ENCODE measurements around the gene RAD51B.

The RAD51B gene

DNA sequence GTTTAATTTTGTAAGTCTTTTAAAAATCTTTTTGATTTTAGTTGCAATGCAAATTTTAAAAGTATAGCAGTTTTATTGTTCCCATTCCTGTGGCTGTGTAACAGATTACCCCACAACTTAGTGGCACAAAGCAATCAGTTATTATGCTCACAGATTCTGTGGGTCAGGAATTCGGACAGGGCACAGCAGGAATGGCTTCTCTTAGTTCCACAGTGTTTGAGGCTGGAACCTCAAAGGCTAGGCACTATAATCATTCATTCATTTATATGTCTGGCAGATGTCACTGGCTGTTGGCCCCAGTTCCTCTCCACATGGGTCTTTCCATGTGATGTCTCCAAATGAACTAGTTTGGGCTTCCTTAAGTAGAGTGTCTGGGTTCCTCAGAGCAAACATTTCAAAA lies 193.3 kb downstream of the RAD51B start:
- no peak overlapping the region for H3K9ac ChIP-seq (ENCODE audit: low read length in 5 of 5)
- H3K4me1 ChIP-seq (ENCODE audit: control insufficient read depth in 5 of 5, insufficient read depth in 5 of 5, low read length in 5 of 5): no peaks in the 10 kb centered on the region
- no peak overlapping the region for H3K27ac ChIP-seq (ENCODE audit: low read depth, low read length)

DNA sequence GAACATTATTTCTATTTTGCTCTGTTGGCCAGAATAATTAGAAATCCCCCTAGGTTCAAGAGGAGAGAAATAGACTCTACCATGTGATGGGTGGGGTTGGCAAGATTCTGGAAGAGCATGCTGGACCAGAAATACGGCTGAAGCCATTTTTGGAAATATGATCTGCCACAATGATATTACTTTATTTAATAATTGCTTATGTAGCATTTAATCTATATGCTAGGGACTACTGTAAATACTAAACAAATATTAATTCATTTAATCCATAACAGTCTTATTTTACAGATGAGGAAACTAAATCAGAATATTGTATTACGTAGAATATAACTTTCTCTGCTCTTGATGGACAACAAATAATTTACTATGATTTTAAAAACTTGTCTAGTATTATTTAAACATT lies 193.7 kb downstream of the RAD51B start:
- H3K27ac ChIP-seq (ENCODE audit: low read depth, low read length): no peak overlapping the region
- H3K27me3 ChIP-seq (ENCODE audit: control insufficient read depth in 5 of 5, insufficient read depth in 4 of 5, low read length in 5 of 5): no peaks in the 10 kb centered on the region
- H3K9ac ChIP-seq (ENCODE audit: low read length in 5 of 5): no peak overlapping the region
- no peak overlapping the region for H3K4me3 ChIP-seq (ENCODE audit: low read depth in 1 of 5, low read length in 5 of 5)
- H3K36me3 ChIP-seq (ENCODE audit: control insufficient read depth in 5 of 5, insufficient read depth in 5 of 5, low read length in 5 of 5): no peaks in the 10 kb centered on the region
- H3K9me3 ChIP-seq (ENCODE audit: control insufficient read depth in 5 of 5, low read length in 5 of 5): no peaks in the 10 kb centered on the region
- no peaks in the 10 kb centered on the region for H3K4me1 ChIP-seq (ENCODE audit: control insufficient read depth in 5 of 5, insufficient read depth in 5 of 5, low read length in 5 of 5)

More for the DNA sequence above, 193.3 kb downstream of the RAD51B start:
- no peaks in the 10 kb centered on the region for H3K27me3 ChIP-seq (ENCODE audit: control insufficient read depth in 5 of 5, insufficient read depth in 4 of 5, low read length in 5 of 5)
- H3K36me3 ChIP-seq (ENCODE audit: control insufficient read depth in 5 of 5, insufficient read depth in 5 of 5, low read length in 5 of 5): no peaks in the 10 kb centered on the region
- H3K9me3 ChIP-seq (ENCODE audit: control insufficient read depth in 5 of 5, low read length in 5 of 5): no peaks in the 10 kb centered on the region
- no peak overlapping the region for H3K4me3 ChIP-seq (ENCODE audit: low read depth in 1 of 5, low read length in 5 of 5)

GRCh38 chr14:68014771-68015170 lies 195.2 kb downstream of the RAD51B start:
- Histone ChIP-seq H3K9me3 (ENCODE audit: control insufficient read depth in 5 of 5, low read length in 5 of 5) (no peaks in the 10 kb centered on the region), H3K4me1 (ENCODE audit: control insufficient read depth in 5 of 5, insufficient read depth in 5 of 5, low read length in 5 of 5) (no peaks in the 10 kb centered on the region), H3K4me3 (ENCODE audit: low read depth in 1 of 5, low read length in 5 of 5) (no peak overlapping the region), H3K27ac (ENCODE audit: low read depth, low read length) (no peak overlapping the region), H3K27me3 (ENCODE audit: control insufficient read depth in 5 of 5, insufficient read depth in 4 of 5, low read length in 5 of 5) (no peaks in the 10 kb centered on the region), H3K36me3 (ENCODE audit: control insufficient read depth in 5 of 5, insufficient read depth in 5 of 5, low read length in 5 of 5) (no peaks in the 10 kb centered on the region), H3K9ac (ENCODE audit: low read length in 5 of 5) (no peak overlapping the region)

DNA sequence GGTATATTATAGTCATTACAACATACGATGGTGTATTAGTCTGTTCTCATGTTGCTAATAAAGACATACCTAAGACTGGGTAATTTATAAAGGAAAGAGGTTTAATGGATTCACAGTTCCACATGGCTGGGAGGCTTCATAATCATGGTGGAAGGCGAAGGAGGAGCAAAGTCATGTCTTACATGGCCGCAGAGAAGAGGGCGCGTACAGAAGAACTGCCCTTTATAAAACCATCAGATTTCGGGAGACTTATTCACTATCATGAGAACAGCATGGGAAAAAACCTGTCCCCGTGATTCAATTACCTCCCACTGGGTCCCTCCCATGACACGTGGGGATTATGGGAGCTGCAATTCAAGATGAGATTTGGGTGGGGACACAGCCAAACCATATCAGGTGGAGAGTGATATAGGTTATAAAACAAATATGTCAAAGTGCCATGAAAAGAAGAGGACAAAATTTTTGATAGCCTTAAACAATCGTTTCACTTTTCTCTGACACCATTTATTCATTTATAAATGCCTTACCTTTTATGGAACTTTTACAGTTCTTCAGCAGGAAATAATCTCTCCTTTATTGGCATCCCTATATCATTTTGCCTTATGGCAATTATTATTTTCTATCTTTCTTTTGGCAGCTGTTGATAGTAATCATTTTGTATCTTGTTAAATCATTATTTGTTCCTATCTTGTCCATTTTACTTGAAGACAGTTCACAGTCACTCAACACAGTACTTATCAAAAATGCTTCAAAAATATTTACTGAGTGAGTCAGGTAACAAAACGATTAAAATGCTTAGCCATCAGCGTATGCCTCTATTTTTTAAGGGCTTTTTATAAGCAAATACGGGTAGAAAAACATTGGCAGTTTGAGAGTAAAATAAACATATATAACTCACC lies 196.0 kb downstream of the RAD51B start:
- Histone ChIP-seq H3K36me3 (ENCODE audit: control insufficient read depth in 5 of 5, insufficient read depth in 5 of 5, low read length in 5 of 5) (no peaks in the 10 kb centered on the region), H3K27me3 (ENCODE audit: control insufficient read depth in 5 of 5, insufficient read depth in 4 of 5, low read length in 5 of 5) (no peaks in the 10 kb centered on the region), H3K27ac (ENCODE audit: low read depth, low read length) (no peak overlapping the region), H3K9ac (ENCODE audit: low read length in 5 of 5) (no peak overlapping the region), H3K9me3 (ENCODE audit: control insufficient read depth in 5 of 5, low read length in 5 of 5) (no peaks in the 10 kb centered on the region), H3K4me1 (ENCODE audit: control insufficient read depth in 5 of 5, insufficient read depth in 5 of 5, low read length in 5 of 5) (no peaks in the 10 kb centered on the region), H3K4me3 (ENCODE audit: low read depth in 1 of 5, low read length in 5 of 5) (no peak overlapping the region)

DNA sequence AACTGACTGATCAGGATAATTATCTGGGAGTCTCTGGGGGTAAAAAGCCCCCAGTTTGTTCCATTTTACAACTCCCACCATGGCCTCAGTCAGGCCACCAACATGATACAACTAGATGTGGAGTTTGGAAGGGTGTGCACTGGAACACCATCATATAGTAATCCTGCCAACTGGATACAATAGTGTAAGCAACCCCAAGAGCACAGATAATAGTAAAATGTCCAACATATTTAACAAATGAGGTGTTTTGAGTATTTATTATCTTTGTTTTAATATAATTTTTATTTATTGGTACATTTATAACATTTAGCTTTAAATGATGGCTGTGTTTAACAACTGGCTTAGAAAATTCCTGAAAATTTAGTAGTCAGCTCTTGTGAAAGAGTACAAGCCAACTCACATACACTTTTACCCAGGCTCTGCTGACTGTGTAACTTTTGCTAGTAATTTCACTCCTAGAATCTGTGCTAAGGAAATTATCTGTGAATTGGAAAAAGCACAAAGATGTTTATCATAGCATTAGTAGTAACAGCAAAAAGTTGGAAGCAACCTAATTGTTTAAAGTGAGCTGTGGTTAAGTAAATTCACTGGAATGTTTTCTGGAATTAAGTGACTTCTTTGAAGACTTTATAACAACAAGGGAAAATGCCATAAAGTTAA lies 196.8 kb downstream of the RAD51B start:
- peaks cover 0 to 6% (median 0%) of the 10 kb centered on the region in 5 donors for H3K4me1 ChIP-seq (ENCODE audit: control insufficient read depth in 5 of 5, insufficient read depth in 5 of 5, low read length in 5 of 5)
- no peak overlapping the region for H3K27ac ChIP-seq (ENCODE audit: low read depth, low read length)
- no peak overlapping the region for H3K4me3 ChIP-seq (ENCODE audit: low read depth in 1 of 5, low read length in 5 of 5)
- no peaks in the 10 kb centered on the region for H3K36me3 ChIP-seq (ENCODE audit: control insufficient read depth in 5 of 5, insufficient read depth in 5 of 5, low read length in 5 of 5)
- no peaks in the 10 kb centered on the region for H3K9me3 ChIP-seq (ENCODE audit: control insufficient read depth in 5 of 5, low read length in 5 of 5)
- H3K27me3 ChIP-seq (ENCODE audit: control insufficient read depth in 5 of 5, insufficient read depth in 4 of 5, low read length in 5 of 5): no peaks in the 10 kb centered on the region
- H3K9ac ChIP-seq (ENCODE audit: low read length in 5 of 5): no peak overlapping the region

- Histone ChIP-seq H3K4me1 (ENCODE audit: control insufficient read depth in 5 of 5, insufficient read depth in 5 of 5, low read length in 5 of 5) (peaks cover 0 to 6% (median 0%) of the 10 kb centered on the region in 5 donors), H3K9ac (ENCODE audit: low read length in 5 of 5) (no peak overlapping the region), H3K4me3 (ENCODE audit: low read depth in 1 of 5, low read length in 5 of 5) (no peak overlapping the region), H3K36me3 (ENCODE audit: control insufficient read depth in 5 of 5, insufficient read depth in 5 of 5, low read length in 5 of 5) (no peaks in the 10 kb centered on the region), H3K27me3 (ENCODE audit: control insufficient read depth in 5 of 5, insufficient read depth in 4 of 5, low read length in 5 of 5) (no peaks in the 10 kb centered on the region), H3K9me3 (ENCODE audit: control insufficient read depth in 5 of 5, low read length in 5 of 5) (peaks cover 0 to 6% (median 0%) of the 10 kb centered on the region in 5 donors), H3K27ac (ENCODE audit: low read depth, low read length) (no peak overlapping the region)
Measured at GRCh38 chr14:68018598-68018997, 199.0 kb downstream of the RAD51B start.

GRCh38 chr14:68020493-68020892 lies 200.9 kb downstream of the RAD51B start:
- Histone ChIP-seq H3K4me3 (ENCODE audit: low read depth in 1 of 5, low read length in 5 of 5) (no peak overlapping the region), H3K27ac (ENCODE audit: low read depth, low read length) (no peak overlapping the region), H3K9me3 (ENCODE audit: control insufficient read depth in 5 of 5, low read length in 5 of 5) (peaks cover 0 to 6% (median 0%) of the 10 kb centered on the region in 5 donors), H3K36me3 (ENCODE audit: control insufficient read depth in 5 of 5, insufficient read depth in 5 of 5, low read length in 5 of 5) (no peaks in the 10 kb centered on the region), H3K9ac (ENCODE audit: low read length in 5 of 5) (no peak overlapping the region), H3K4me1 (ENCODE audit: control insufficient read depth in 5 of 5, insufficient read depth in 5 of 5, low read length in 5 of 5) (peaks cover 0 to 6% (median 0%) of the 10 kb centered on the region in 5 donors), H3K27me3 (ENCODE audit: control insufficient read depth in 5 of 5, insufficient read depth in 4 of 5, low read length in 5 of 5) (no peaks in the 10 kb centered on the region)

DNA sequence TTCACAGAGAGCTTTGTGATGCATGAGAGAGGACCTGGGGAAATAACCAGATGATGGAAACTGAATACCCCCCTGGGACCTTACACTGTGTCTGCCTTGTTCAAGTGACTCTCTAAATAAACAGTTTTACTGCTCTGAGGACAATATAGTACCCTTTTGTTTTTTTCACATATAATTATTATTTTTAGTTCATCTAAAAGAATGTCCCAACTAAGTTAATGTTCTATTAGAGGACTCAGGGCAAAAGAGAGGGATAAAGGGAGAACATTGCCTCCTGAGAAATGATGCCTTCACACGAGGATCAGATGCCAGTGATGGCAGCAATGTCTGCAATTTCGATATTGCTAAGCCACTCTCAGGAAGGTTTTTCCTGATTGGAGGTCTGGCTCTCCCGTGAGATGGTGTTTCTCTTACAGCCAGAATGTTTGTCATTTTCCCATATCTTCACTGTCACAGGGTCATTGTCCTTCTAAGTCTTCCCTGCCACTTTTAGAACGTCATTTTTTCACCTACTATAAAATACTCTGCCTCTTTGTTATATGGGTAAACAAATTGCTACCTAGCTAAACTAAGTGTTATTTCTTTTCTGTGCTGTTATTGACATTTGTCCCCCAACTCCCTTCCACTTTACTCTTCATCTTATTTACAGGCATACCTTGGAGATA lies 201.6 kb downstream of the RAD51B start:
- Histone ChIP-seq H3K9ac (ENCODE audit: low read length in 5 of 5) (no peak overlapping the region), H3K27ac (ENCODE audit: low read depth, low read length) (no peak overlapping the region), H3K4me1 (ENCODE audit: control insufficient read depth in 5 of 5, insufficient read depth in 5 of 5, low read length in 5 of 5) (peaks cover 0 to 6% (median 0%) of the 10 kb centered on the region in 5 donors), H3K27me3 (ENCODE audit: control insufficient read depth in 5 of 5, insufficient read depth in 4 of 5, low read length in 5 of 5) (no peaks in the 10 kb centered on the region), H3K36me3 (ENCODE audit: control insufficient read depth in 5 of 5, insufficient read depth in 5 of 5, low read length in 5 of 5) (no peaks in the 10 kb centered on the region), H3K9me3 (ENCODE audit: control insufficient read depth in 5 of 5, low read length in 5 of 5) (peaks cover 0 to 6% (median 0%) of the 10 kb centered on the region in 5 donors), H3K4me3 (ENCODE audit: low read depth in 1 of 5, low read length in 5 of 5) (no peak overlapping the region)

- Histone ChIP-seq H3K27ac (ENCODE audit: low read depth, low read length) (no peak overlapping the region), H3K9me3 (ENCODE audit: control insufficient read depth in 5 of 5, low read length in 5 of 5) (peaks cover 0 to 11% (median 8%) of the 10 kb centered on the region in 5 donors), H3K4me3 (ENCODE audit: low read depth in 1 of 5, low read length in 5 of 5) (no peak overlapping the region), H3K36me3 (ENCODE audit: control insufficient read depth in 5 of 5, insufficient read depth in 5 of 5, low read length in 5 of 5) (no peaks in the 10 kb centered on the region), H3K9ac (ENCODE audit: low read length in 5 of 5) (no peak overlapping the region), H3K27me3 (ENCODE audit: control insufficient read depth in 5 of 5, insufficient read depth in 4 of 5, low read length in 5 of 5) (no peaks in the 10 kb centered on the region), H3K4me1 (ENCODE audit: control insufficient read depth in 5 of 5, insufficient read depth in 5 of 5, low read length in 5 of 5) (no peaks in the 10 kb centered on the region)
Measured at GRCh38 chr14:68027276-68027675, 207.7 kb downstream of the RAD51B start.

DNA sequence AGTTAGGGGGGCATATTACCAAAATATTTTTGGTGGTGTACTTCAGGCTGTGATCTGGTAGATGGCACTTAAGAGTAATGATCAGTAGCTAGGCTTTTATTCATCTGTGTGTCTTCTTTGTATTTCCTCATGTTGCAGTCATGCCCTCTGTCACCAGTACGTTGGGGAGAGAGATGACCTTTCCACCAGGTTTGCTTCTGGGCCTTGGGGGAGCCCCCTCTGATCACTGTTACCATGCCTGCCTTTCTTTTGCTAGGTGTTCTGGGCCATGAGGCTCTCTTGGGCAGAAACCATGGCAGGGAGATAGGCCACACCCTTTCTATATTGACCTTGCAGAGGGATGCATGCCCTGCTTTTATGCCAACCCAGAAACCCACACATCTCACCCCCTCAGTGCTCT lies 208.5 kb downstream of the RAD51B start:
- Histone ChIP-seq H3K36me3 (ENCODE audit: control insufficient read depth in 5 of 5, insufficient read depth in 5 of 5, low read length in 5 of 5) (no peaks in the 10 kb centered on the region), H3K9me3 (ENCODE audit: control insufficient read depth in 5 of 5, low read length in 5 of 5) (peaks cover 0 to 10% (median 8%) of the 10 kb centered on the region in 5 donors), H3K4me1 (ENCODE audit: control insufficient read depth in 5 of 5, insufficient read depth in 5 of 5, low read length in 5 of 5) (no peaks in the 10 kb centered on the region), H3K27ac (ENCODE audit: low read depth, low read length) (no peak overlapping the region), H3K27me3 (ENCODE audit: control insufficient read depth in 5 of 5, insufficient read depth in 4 of 5, low read length in 5 of 5) (no peaks in the 10 kb centered on the region), H3K9ac (ENCODE audit: low read length in 5 of 5) (no peak overlapping the region), H3K4me3 (ENCODE audit: low read depth in 1 of 5, low read length in 5 of 5) (no peak overlapping the region)
